Activated CD4-positive, alpha-beta T cell treated with anti-CD3 and anti-CD28 coated beads, Interleukin-10, Interleukin-2, amounts not matched to agents 100 ng/mL and 50 ng/mL, durations not matched to agents 16 hours and 8 hours (primary cell): ENCODE data around the gene ADGRD2.

Experiments
- DNase-seq: peaks from one replicate; pipeline ENCODE4 v3.0.0-alpha.2; 2020

ADGRD2 gene

GRCh38 chr9:124457079-124457886 lies 7.0 kb downstream of the ADGRD2 start:
- DNase-seq, result no peak

- no peak for DNase-seq
Observed at GRCh38 chr9:124457887-124458431, 7.7 kb downstream of the ADGRD2 start.

- DNase-seq, result no peak
Observed at GRCh38 chr9:124458441-124458840, 8.2 kb downstream of the ADGRD2 start.

- DNase-seq, result no peak
Observed at GRCh38 chr9:124462739-124463138, 12.5 kb downstream of the ADGRD2 start.

GRCh38 chr9:124465736-124466135 lies 15.5 kb downstream of the ADGRD2 start:
- DNase-seq, result no peak

- DNase-seq, result no peak
Observed at GRCh38 chr9:124467410-124468060, 17.3 kb downstream of the ADGRD2 start.

- no peak for DNase-seq
Observed at GRCh38 chr9:124468061-124468740, 17.9 kb downstream of the ADGRD2 start.

GRCh38 chr9:124469011-124469832 lies 19.0 kb downstream of the ADGRD2 start:
- DNase-seq, result no peak

GRCh38 chr9:124470306-124470705 lies 20.1 kb downstream of the ADGRD2 start:
- no peak for DNase-seq

GRCh38 chr9:124470726-124471125 lies 20.5 kb downstream of the ADGRD2 start:
- DNase-seq, result no peak

- no peak for DNase-seq
Observed at GRCh38 chr9:124471761-124472160, 21.5 kb downstream of the ADGRD2 start.

- no peak for DNase-seq
Observed at GRCh38 chr9:124472770-124473169, 22.5 kb downstream of the ADGRD2 start.

- DNase-seq, result no peak
Observed at GRCh38 chr9:124473310-124473709, 23.1 kb downstream of the ADGRD2 start.

- no peak for DNase-seq
Observed at GRCh38 chr9:124474151-124474550, 23.9 kb downstream of the ADGRD2 start.

GRCh38 chr9:124475158-124475867 lies 25.1 kb downstream of the ADGRD2 start:
- DNase-seq, result no peak

- no peak for DNase-seq
Observed at GRCh38 chr9:124475868-124476690, 25.8 kb downstream of the ADGRD2 start.

- DNase-seq, result no peak
Observed at GRCh38 chr9:124477211-124477647, 27.0 kb downstream of the ADGRD2 start.

GRCh38 chr9:124477648-124478285 lies 27.5 kb downstream of the ADGRD2 start:
- DNase-seq, result no peak

GRCh38 chr9:124478354-124478753 lies 28.1 kb downstream of the ADGRD2 start:
- DNase-seq, result no peak

GRCh38 chr9:124479371-124479770 lies 29.1 kb downstream of the ADGRD2 start:
- DNase-seq, result no peak
